HK-2 (cell line): Measurements from ENCODE around the gene RAD9A.

Experiments used
- DNase-seq: peaks from one replicate; pipeline ENCODE4 v3.0.0-alpha.2; 2018; ENCODE audit not compliant: unreplicated experiment

RAD9A gene

GRCh38 chr11:67391304-67392182 lies at the start of gene RAD9A:
Gene RAD9A, plus strand, starts transcription at chr11:67391986. Its CDS starts 59 bp downstream, at chr11:67392045.
- DNase-seq, result peak; percentile 86

GRCh38 chr11:67344264-67344663 lies 47.5 kb upstream of the RAD9A start:
- no peak for DNase-seq

- no peak for DNase-seq
Measured at GRCh38 chr11:67345247-67345919, 46.4 kb upstream of the RAD9A start.

GRCh38 chr11:67345920-67346819 lies 45.6 kb upstream of the RAD9A start:
- DNase-seq, result no peak

GRCh38 chr11:67347964-67348749 lies 43.6 kb upstream of the RAD9A start:
- DNase-seq, result no peak

GRCh38 chr11:67349036-67349435 lies 42.8 kb upstream of the RAD9A start:
- no peak for DNase-seq

GRCh38 chr11:67349457-67349856 lies 42.3 kb upstream of the RAD9A start:
- DNase-seq, result no peak

- DNase-seq, result no peak
Measured at GRCh38 chr11:67349928-67350465, 41.8 kb upstream of the RAD9A start.

- peak; percentile 59 for DNase-seq
Measured at GRCh38 chr11:67351275-67352005, 40.3 kb upstream of the RAD9A start.

GRCh38 chr11:67352546-67353316 lies 39.1 kb upstream of the RAD9A start:
- no peak for DNase-seq

- peak; percentile 95 for DNase-seq
Measured at GRCh38 chr11:67353317-67354074, 38.3 kb upstream of the RAD9A start, which contains the start of gene POLD4. Gene POLD4, minus strand, starts transcription at chr11:67353546. Its CDS starts 147 bp downstream, at chr11:67353399.

- peak; percentile 84 for DNase-seq
Measured at GRCh38 chr11:67354075-67355022, 37.4 kb upstream of the RAD9A start.

GRCh38 chr11:67355023-67355793 lies 36.6 kb upstream of the RAD9A start:
- DNase-seq, result no peak

- no peak for DNase-seq
Measured at GRCh38 chr11:67355794-67356386, 35.9 kb upstream of the RAD9A start.

GRCh38 chr11:67356387-67356863 lies 35.4 kb upstream of the RAD9A start:
- DNase-seq, result no peak
